Activated B cell treated with CpG ODN at 0.5 μM for 24 hours (primary cell): Measurements from ENCODE around the gene TPM1. TPM values are rescaled to one million over a fixed set of nuclear protein-coding genes. Genes with fewer than 3 reads are reported as not detected.

Experiments used
- ATAC-seq: fragments of 200-7000 bp; cut with Tn5 transposase; one replicate; pipeline ENCODE4 v1.10.0; 2021; ENCODE audit warnings: low read depth, mild to moderate bottlenecking, moderate library complexity
- CTCF ChIA-PET: fragments of 350-600 bp; sonication (Branson Sonifier 250); formaldehyde crosslinking; loops from one replicate; lab custom pipeline; 2021; ENCODE audit warnings: antibody characterized with exemption; lab: Charles Lee
- POLR2A ChIA-PET: fragments of 350-600 bp; sonication (Branson Sonifier 250); formaldehyde crosslinking; loops from one replicate; lab custom pipeline; 2021; ENCODE audit warnings: antibody characterized with exemption; lab: Charles Lee
- DNase-seq: peaks from one replicate; pipeline ENCODE4 v3.0.0; 2022
- H3K27ac Mint-ChIP-seq: one replicate; pipeline ENCODE4 v1.8.0; 2020; ENCODE audit warnings: mixed read lengths
- H3K27me3 Mint-ChIP-seq: one replicate; pipeline ENCODE4 v1.8.0; 2021; ENCODE audit warnings: mixed read lengths
- H3K36me3 Mint-ChIP-seq: one replicate; pipeline ENCODE4 v1.8.0; 2021; ENCODE audit warnings: low read depth, mixed read lengths
- H3K4me1 Mint-ChIP-seq: one replicate; pipeline ENCODE4 v1.8.0; 2021; ENCODE audit warnings: mixed read lengths
- H3K4me3 Mint-ChIP-seq: one replicate; pipeline ENCODE4 v1.8.0; 2020; ENCODE audit warnings: mild to moderate bottlenecking, mixed read lengths
- H3K9me3 Mint-ChIP-seq: one replicate; pipeline ENCODE4 v1.8.0; 2020; ENCODE audit warnings: mixed read lengths
- intact Hi-C: fragments of 100-400 bp; cut with micrococcal nuclease; formaldehyde crosslinking; loops from one replicate; pipeline ENCODE4 v1.15.1; 2024
- total RNA-seq: library from RNA; stranded (reverse); gene quantifications from 2 replicates; pipeline ENCODE4 v1.2.3, GENCODE V29; 2022
- TF ChIP-seq, protein P1 (sequence below): fragments of 200-600 bp; IDR thresholded peaks from one replicate; pipeline ENCODE4 v1.8.0; 2022; ENCODE audit warnings: antibody characterized with exemption, mild to moderate bottlenecking

The TPM1 gene
- total RNA-seq, 1 donor from 2014 or later: 7.8 TPM

GRCh38 chr15:63054281-63054683 is 11.7 kb downstream of the TPM1 start:
- DNase-seq (no peak), ATAC-seq (no peak)
- Mint-ChIP-seq H3K4me1 (peaks cover 4% of the 10 kb centered on the region), H3K36me3 (peaks cover 13% of the 10 kb centered on the region), H3K4me3 (no peak overlapping the region), H3K9me3 (no peaks in the 10 kb centered on the region), H3K27me3 (no peaks in the 10 kb centered on the region), H3K27ac (no peak overlapping the region)
- TF ChIP-seq, protein P1, sequence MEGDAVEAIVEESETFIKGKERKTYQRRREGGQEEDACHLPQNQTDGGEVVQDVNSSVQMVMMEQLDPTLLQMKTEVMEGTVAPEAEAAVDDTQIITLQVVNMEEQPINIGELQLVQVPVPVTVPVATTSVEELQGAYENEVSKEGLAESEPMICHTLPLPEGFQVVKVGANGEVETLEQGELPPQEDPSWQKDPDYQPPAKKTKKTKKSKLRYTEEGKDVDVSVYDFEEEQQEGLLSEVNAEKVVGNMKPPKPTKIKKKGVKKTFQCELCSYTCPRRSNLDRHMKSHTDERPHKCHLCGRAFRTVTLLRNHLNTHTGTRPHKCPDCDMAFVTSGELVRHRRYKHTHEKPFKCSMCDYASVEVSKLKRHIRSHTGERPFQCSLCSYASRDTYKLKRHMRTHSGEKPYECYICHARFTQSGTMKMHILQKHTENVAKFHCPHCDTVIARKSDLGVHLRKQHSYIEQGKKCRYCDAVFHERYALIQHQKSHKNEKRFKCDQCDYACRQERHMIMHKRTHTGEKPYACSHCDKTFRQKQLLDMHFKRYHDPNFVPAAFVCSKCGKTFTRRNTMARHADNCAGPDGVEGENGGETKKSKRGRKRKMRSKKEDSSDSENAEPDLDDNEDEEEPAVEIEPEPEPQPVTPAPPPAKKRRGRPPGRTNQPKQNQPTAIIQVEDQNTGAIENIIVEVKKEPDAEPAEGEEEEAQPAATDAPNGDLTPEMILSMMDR: no peak
- ChIA-PET POLR2A (no interaction called here), CTCF (no interaction called here)
- intact Hi-C loops: no loop called here

GRCh38 chr15:63054985-63055384 is 12.4 kb downstream of the TPM1 start:
- POLR2A ChIA-PET: no interaction called here
- no peaks in the 10 kb centered on the region for H3K9me3 Mint-ChIP-seq
- H3K27me3 Mint-ChIP-seq: no peaks in the 10 kb centered on the region
- ATAC-seq: no peak
- no peaks in the 10 kb centered on the region for H3K4me1 Mint-ChIP-seq
- intact Hi-C loops: no loop called here
- H3K4me3 Mint-ChIP-seq: no peak overlapping the region
- CTCF ChIA-PET: no interaction called here
- H3K27ac Mint-ChIP-seq: no peak overlapping the region
- DNase-seq: no peak
- TF ChIP-seq, protein P1: no peak
- H3K36me3 Mint-ChIP-seq: peaks cover 19% of the 10 kb centered on the region

- TF ChIP-seq, protein P1: no peak
- ATAC-seq (no peak), DNase-seq (no peak)
- intact Hi-C loops: no loop called here
- Mint-ChIP-seq H3K27ac (no peak overlapping the region), H3K36me3 (peaks cover 36% of the 10 kb centered on the region), H3K4me1 (no peaks in the 10 kb centered on the region), H3K27me3 (no peaks in the 10 kb centered on the region), H3K9me3 (no peaks in the 10 kb centered on the region), H3K4me3 (no peak overlapping the region)
- ChIA-PET CTCF (interaction anchor here (0.6 to 2.6 kb wide), 2 partner anchors 9 to 443 kb away, joined by 3 to 10 read pairs; no protein-coding TSS in a partner anchor), POLR2A (no interaction called here)
These were observed 14.3 kb downstream of the TPM1 start for GRCh38 chr15:63056829-63057228.

- ChIA-PET CTCF (interaction anchor here (2.6 kb wide), 1 partner anchor 10 kb away, joined by 10 read pairs; no protein-coding TSS in a partner anchor), POLR2A (no interaction called here)
- Mint-ChIP-seq H3K27ac (no peak overlapping the region), H3K4me1 (no peaks in the 10 kb centered on the region), H3K4me3 (no peak overlapping the region), H3K36me3 (peaks cover 45% of the 10 kb centered on the region), H3K9me3 (no peaks in the 10 kb centered on the region), H3K27me3 (no peaks in the 10 kb centered on the region)
- no peak for DNase-seq
- TF ChIP-seq, protein P1: no peak
- intact Hi-C loops: no loop called here
- ATAC-seq: no peak
These were observed 15.2 kb downstream of the TPM1 start for GRCh38 chr15:63057468-63058345.

DNA sequence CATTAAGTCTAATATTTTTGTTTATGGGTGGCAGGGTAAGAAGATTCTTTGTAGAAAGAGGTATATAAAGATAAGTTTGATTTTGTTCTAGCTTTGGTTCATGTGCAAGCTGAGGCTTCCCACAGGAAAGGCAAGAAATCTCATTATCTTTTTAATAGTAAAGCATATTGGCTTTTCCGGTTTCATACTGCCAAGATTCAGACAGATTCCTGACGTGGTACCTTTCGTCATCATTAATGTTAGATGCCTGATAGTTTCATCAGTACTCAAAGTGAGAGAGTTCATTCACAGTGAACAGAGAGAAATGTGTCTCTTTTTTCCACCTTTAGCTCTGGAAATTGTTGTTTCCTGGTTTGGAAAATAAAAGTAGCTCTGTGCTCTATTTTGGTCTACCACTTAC is 16.5 kb downstream of the TPM1 start:
- peaks cover 52% of the 10 kb centered on the region for H3K36me3 Mint-ChIP-seq
- CTCF ChIA-PET: no interaction called here

More for the DNA sequence above, 16.5 kb downstream of the TPM1 start:
- H3K4me3 Mint-ChIP-seq: no peak overlapping the region
- H3K27me3 Mint-ChIP-seq: no peaks in the 10 kb centered on the region
- intact Hi-C loops: no loop called here
- no peak overlapping the region for H3K27ac Mint-ChIP-seq
- POLR2A ChIA-PET: no interaction called here
- DNase-seq (no peak), ATAC-seq (no peak)
- H3K4me1 Mint-ChIP-seq: no peaks in the 10 kb centered on the region
- H3K9me3 Mint-ChIP-seq: no peaks in the 10 kb centered on the region
- TF ChIP-seq, protein P1: no peak
